SU-DHL-6 (cell line): ENCODE data around the gene MED8.
A peak's percentile ranks its signal among the peaks of the same experiment; 100 is the strongest.

Experiments
- H2AFZ ChIP-seq: fragments of 200-600 bp; sonication (generic); 2 replicates; pipeline ENCODE4 v1.6.1; 2014; ENCODE audit warnings: low read depth, mild to moderate bottlenecking, moderate library complexity, mixed read lengths, antibody characterized with exemption, low read length; ENCODE audit not compliant: severe bottlenecking
- H3F3A ChIP-seq: fragments of 200-600 bp; shearing (Covaris generic); 2 replicates; pipeline ENCODE4 v1.6.0; 2016; ENCODE audit warnings: antibody characterized with exemption, mild to moderate bottlenecking; ENCODE audit not compliant: insufficient read depth
- H3K27ac ChIP-seq: fragments of 200-600 bp; sonication (generic); 2 replicates; pipeline ENCODE4 v1.5.1; 2016; ENCODE audit warnings: low read depth, mild to moderate bottlenecking, low read length, moderate library complexity, mixed read lengths
- H3K27me3 ChIP-seq: fragments of 200-600 bp; sonication (generic), shearing (Covaris generic); 2 replicates; pipeline ENCODE4 v1.6.0; 2014; ENCODE audit warnings: mild to moderate bottlenecking, low read length
- H3K36me3 ChIP-seq: fragments of 200-600 bp; sonication (generic); 2 replicates; pipeline ENCODE4 v1.6.1; 2014; ENCODE audit warnings: mild to moderate bottlenecking, low read length, mixed read lengths
- H3K4me2 ChIP-seq: fragments of 300-600, 200-600 bp; shearing (Covaris generic), sonication (generic); 2 replicates; pipeline ENCODE4 v1.6.0; 2014; ENCODE audit warnings: low read length, low read depth, mild to moderate bottlenecking; ENCODE audit not compliant: poor library complexity, severe bottlenecking
- H3K4me3 ChIP-seq: fragments of 200-600 bp; sonication (generic); 2 replicates; pipeline ENCODE4 v1.5.1; 2014; ENCODE audit warnings: antibody characterized with exemption, low read length, mild to moderate bottlenecking, mixed read lengths; ENCODE audit not compliant: insufficient read depth, poor library complexity, severe bottlenecking
- H3K79me2 ChIP-seq: fragments of 200-600 bp; sonication (generic); 2 replicates; pipeline ENCODE4 v1.6.1; 2014; ENCODE audit warnings: mild to moderate bottlenecking, low read length, moderate library complexity; ENCODE audit not compliant: insufficient read depth
- H3K9ac ChIP-seq: fragments of 200-600 bp; sonication (generic); 2 replicates; pipeline ENCODE4 v1.7.0; 2014; ENCODE audit warnings: mild to moderate bottlenecking, low read length
- H3K9me2 ChIP-seq: fragments of 200-600 bp; sonication (generic); replicated peaks from 2 replicates; pipeline ENCODE4 v1.6.1; 2014; ENCODE audit warnings: low read length; ENCODE audit not compliant: insufficient read depth
- H3K9me3 ChIP-seq: fragments of 200-600 bp; sonication (generic); 2 replicates; pipeline ENCODE4 v1.6.1; 2014; ENCODE audit warnings: low read length, mixed read lengths; ENCODE audit not compliant: insufficient read depth
- H4K20me1 ChIP-seq: fragments of 200-600 bp; sonication (generic); 2 replicates; pipeline ENCODE4 v1.6.1; 2014; ENCODE audit warnings: low read depth, mild to moderate bottlenecking, antibody characterized with exemption, low read length, moderate library complexity, mixed read lengths
- CTCF ChIP-seq: fragments of 200-600 bp; sonication (generic); IDR thresholded peaks from one replicate; pipeline ENCODE4 v1.5.1; 2017; ENCODE audit warnings: antibody characterized with exemption, mild to moderate bottlenecking, low read length, moderate library complexity; ENCODE audit not compliant: insufficient read depth, poor library complexity, severe bottlenecking
- EZH2phosphoT487 ChIP-seq: fragments of 200-600 bp; sonication (generic), shearing (Covaris generic); conservative IDR thresholded peaks from 2 replicates; pipeline ENCODE4 v1.6.1; 2018; ENCODE audit warnings: mild to moderate bottlenecking, antibody characterized with exemption, low read length, moderate library complexity, mixed read lengths

MED8 gene

GRCh38 chr1:43367904-43368645 lies 21.5 kb downstream of the MED8 start, which contains the start of gene ELOVL1:
Gene ELOVL1 (minus strand): TSS chr1:43368011. CDS start chr1:43365609, 2,402 bp downstream.
- Histone ChIP-seq H3F3A (peaks cover 14% of the 10 kb centered on the region), H3K79me2 (peaks cover 28% of the 10 kb centered on the region), H3K27me3 (no peaks in the 10 kb centered on the region), H3K4me3 (peak within 1 kb of the TSS; percentile 98), H3K4me2 (peak within 1 kb of the TSS; percentile 86), H3K27ac (peak within 1 kb of the TSS; percentile 84), H3K9me3 (no peaks in the 10 kb centered on the region), H4K20me1 (no peaks in the 10 kb centered on the region), H2AFZ (peak within 1 kb of the TSS; percentile 58), H3K36me3 (no peaks in the 10 kb centered on the region), H3K9ac (peak within 1 kb of the TSS; percentile 94), H3K9me2 (no peaks in the 10 kb centered on the region)
- TF ChIP-seq EZH2phosphoT487 (no peak), CTCF (no peak)

DNA sequence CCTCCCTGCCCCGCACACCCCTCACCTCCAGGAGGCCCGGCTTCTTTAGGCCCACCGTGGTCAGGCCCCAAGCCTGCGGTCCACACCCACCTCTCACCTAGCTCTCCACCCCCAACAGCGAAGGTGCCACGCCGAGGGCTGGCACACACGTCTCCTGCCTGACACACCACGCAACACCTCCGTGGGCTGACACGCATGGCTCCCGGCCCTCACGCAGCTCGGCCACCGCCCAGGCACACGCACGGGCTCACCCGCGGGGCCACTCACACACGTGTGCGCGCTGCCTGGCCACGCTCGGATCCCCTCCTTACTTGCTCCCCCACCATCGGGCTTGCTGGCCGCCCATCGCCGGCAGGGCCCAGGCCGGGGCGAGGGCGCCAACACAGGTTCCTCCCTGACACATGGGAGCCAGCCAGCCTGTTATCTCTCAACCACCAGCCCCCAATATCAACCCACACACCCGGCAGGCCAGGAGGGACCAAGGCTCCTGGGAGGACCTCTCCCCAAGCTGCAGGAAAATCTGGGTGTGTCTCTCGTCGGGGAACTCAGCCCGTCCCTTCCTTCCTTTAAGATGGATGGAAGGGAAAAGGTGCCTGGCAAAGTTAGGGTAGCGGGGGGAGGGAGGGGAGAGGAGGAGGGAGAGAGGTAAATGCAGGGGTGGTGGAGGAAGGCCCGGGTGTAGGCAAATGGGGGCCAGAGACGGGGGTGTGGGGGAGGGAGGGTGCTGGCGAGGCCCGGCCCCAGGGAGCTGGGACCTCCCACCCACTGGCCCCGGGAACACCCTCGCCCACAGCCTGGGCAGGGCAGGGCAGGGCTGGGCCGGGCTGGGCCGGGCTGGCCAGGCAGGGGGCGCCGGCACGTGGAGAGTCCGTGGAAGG lies 22.3 kb downstream of the MED8 start:
- no peak for TF ChIP-seq EZH2phosphoT487
- TF ChIP-seq CTCF: no peak
- Histone ChIP-seq H3K9me2 (no peaks in the 10 kb centered on the region), H3K36me3 (no peaks in the 10 kb centered on the region), H2AFZ (peak overlapping the region; percentile 42), H4K20me1 (no peaks in the 10 kb centered on the region), H3K4me3 (peak overlapping the region; percentile 98), H3K4me2 (peak overlapping the region; percentile 86), H3K27ac (peak overlapping the region; percentile 84), H3K79me2 (peaks cover 28% of the 10 kb centered on the region), H3F3A (peaks cover 21% of the 10 kb centered on the region), H3K9ac (peak overlapping the region; percentile 94), H3K9me3 (no peaks in the 10 kb centered on the region), H3K27me3 (no peaks in the 10 kb centered on the region)

DNA sequence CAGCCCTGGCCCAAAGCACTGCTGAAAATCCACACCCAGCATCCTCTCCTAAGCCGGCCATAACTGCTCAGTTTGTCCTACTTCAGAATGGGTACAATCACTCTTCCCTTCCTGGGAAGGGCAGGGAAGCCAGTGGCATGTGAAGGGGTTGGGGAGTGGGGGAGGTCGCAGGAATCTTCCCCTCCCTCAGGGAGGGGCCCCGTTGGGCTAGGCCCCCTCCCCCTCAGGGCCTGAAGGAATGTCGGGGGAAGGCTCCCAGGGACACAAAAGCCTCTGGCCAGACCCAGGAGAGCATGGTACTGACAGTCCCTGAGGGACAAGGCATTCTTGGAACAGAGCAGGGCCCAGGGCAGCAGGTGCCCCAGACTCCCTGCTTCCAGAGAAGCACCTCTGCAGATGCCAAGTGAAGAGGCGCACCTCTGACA lies 23.0 kb downstream of the MED8 start:
- H3K36me3 ChIP-seq: peaks cover 5% of the 10 kb centered on the region; the same call in 1 of the 2 replicates
- peak overlapping the region; percentile 84 for H3K27ac ChIP-seq
- H4K20me1 ChIP-seq: no peaks in the 10 kb centered on the region
- peak overlapping the region; percentile 98 for H3K4me3 ChIP-seq
- TF ChIP-seq EZH2phosphoT487: no peak
- no peak for TF ChIP-seq CTCF
- H3K9me2 ChIP-seq: no peaks in the 10 kb centered on the region
- no peaks in the 10 kb centered on the region for H3K9me3 ChIP-seq
- H3F3A ChIP-seq: peaks cover 28% of the 10 kb centered on the region
- H3K4me2 ChIP-seq: peak overlapping the region; percentile 86
- no peaks in the 10 kb centered on the region for H3K27me3 ChIP-seq
- H3K9ac ChIP-seq: peak overlapping the region; percentile 94
- H3K79me2 ChIP-seq: peaks cover 28% of the 10 kb centered on the region
- H2AFZ ChIP-seq: no peak overlapping the region
